Activated CD8-positive, alpha-beta memory T cell treated with anti-CD3 and anti-CD28 coated beads for 48 hours (primary cell): ENCODE results near the gene SHISAL1.

ENCODE experiments used
- DNase-seq, 3 experiments: peaks; one replicate each; pipeline ENCODE4 v3.0.0-alpha.2; 2020; ENCODE audit warnings: low read depth in 2 of 3, low spot score in 2 of 3

The SHISAL1 gene

DNA sequence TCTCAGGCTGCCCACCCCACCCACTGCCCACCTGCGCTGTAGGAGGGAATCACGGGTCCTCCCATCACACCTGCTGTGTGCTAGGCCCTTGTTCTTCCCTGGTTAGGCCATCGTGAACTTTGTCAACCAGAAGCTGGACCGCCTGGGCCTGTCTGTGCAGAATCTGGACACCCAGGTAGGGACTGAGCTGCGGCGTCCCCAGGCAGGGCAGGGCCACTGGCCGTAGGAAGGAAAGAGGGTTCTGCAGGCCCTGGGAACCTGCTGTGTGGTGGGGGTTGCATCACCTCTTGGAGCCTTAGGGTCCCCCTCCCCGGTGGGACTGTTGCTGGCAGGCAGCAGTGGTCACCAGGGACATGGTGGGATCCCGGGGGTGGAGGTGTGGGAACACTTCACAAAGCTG is 116.5 kb downstream of the SHISAL1 start:
- DNase-seq: no peak

DNA sequence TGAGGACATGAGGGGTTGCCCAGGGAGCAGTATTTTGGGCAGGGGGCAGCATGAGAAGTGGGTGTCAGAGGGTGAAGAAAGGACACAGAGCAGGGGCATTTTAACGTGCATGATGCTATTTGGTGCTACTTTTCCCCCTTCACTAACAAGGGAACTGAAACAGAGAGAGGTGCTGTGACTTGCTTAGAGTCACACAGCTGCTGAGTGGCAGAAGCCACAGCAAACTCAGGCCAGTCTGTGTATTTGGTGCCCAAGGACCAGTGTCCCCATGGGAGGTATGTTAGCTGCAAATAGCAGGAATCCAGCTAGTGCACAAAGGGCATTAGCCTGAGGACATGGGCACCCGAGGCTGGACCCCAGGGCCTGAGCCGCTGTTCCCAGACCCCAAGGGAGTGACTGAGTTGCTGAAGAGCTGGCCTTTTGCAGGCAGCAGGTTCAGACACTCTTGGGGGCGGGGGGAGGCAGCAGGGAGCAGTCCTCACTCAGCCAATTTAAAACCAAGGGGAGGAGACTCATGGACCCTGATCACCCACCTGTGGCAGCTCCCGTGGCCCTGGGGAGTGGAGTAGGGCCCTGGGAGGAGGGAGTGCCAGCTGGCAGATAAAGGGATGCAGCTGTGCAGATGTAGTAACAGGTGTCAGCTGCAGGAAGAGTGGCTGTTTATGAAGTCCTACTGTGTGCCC is 117.4 kb downstream of the SHISAL1 start:
- no peak for DNase-seq

DNA sequence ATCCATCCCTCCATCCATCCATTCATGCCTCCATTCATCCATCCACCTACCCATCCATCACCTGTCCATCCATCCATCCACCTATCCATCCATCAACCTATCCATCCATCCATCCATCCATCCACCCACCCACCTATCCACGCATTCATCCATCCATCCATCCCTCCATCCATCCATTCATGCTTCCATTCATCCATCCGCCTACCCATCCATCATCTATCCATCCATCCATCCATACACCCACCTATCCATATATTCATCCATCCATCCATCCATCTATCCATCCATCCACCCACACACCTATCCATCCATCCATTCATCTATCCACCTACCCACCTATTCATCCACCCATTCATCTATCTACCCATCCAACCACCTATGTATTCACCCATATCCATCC is 118.2 kb downstream of the SHISAL1 start:
- DNase-seq: no peak
